Heart left ventricle (tissue), 16 donors: ENCODE results near the gene NPTX1. TPM values are rescaled to one million over a fixed set of nuclear protein-coding genes. Genes with fewer than 3 reads are reported as not detected.

Experiments
- ATAC-seq, 4 donors: fragments of 200-7000 bp; cut with Tn5 transposase; one replicate each; pipeline ENCODE4 v1.9.1; 2020 to 2022; ENCODE audit warnings: moderate library complexity in 4 of 4, mild to moderate bottlenecking in 3 of 4, moderate number of reproducible peaks in 1 of 4
- DNase-seq, 5 donors: peaks; one replicate each; pipeline ENCODE4 v3.0.0-alpha.2; 2020
- H3K27ac ChIP-seq, 12 donors: fragments of 200-600 bp; sonication (generic) in 4 of 12; one replicate each; pipeline versions ENCODE4 v1.5.0 to v1.8.0; 2016 to 2022; ENCODE audit warnings: mild to moderate bottlenecking in 2 of 12
- H3K27me3 ChIP-seq, 9 donors: fragments of 200-600 bp; sonication (generic) in 2 of 9; one replicate each; pipeline versions ENCODE4 v1.5.1 to v1.8.0; 2016 to 2022; ENCODE audit warnings: mild to moderate bottlenecking in 3 of 9
- H3K36me3 ChIP-seq, 9 donors: fragments of 200-600 bp; sonication (generic) in 2 of 9; one replicate each; pipeline versions ENCODE4 v1.5.0 to v1.8.0; 2018 to 2022; ENCODE audit warnings: mild to moderate bottlenecking in 2 of 9
- H3K4me1 ChIP-seq, 12 donors: fragments of 200-600 bp; sonication (generic) in 4 of 12; one replicate each; pipeline versions ENCODE4 v1.5.0 to v1.8.0; 2016 to 2022; ENCODE audit warnings: mild to moderate bottlenecking in 3 of 12
- H3K4me3 ChIP-seq, 12 donors: fragments of 200-600 bp; sonication (generic) in 4 of 12; one replicate each; pipeline versions ENCODE4 v1.5.0 to v1.8.0; 2017 to 2022; ENCODE audit warnings: mild to moderate bottlenecking in 9 of 12, moderate library complexity in 4 of 12
- H3K9me3 ChIP-seq, 12 donors: fragments of 200-600 bp; sonication (generic) in 4 of 12; one replicate each; pipeline versions ENCODE4 v1.5.0 to v1.8.0; 2016 to 2022; ENCODE audit warnings: mild to moderate bottlenecking in 1 of 12
- POLR2A ChIP-seq, 2 donors: fragments of 450-650 bp; IDR thresholded peaks; one replicate each; pipeline ENCODE4 v1.6.1; 2017; ENCODE audit warnings: antibody characterized with exemption in 2 of 2, mild to moderate bottlenecking in 2 of 2, moderate library complexity in 2 of 2
- WGBS, 4 donors: extraction: QIAGEN DNeasy Blood & Tissue Kit in 2 of 4; methylation state at CpG; one replicate each; pipeline versions ENCODE4 v1.1.5 to v1.1.7; 2013 to 2018; 5-methylcytosine and 5-hydroxymethylcytosine counted together
- intact Hi-C, 10 donors: fragments of 100-400 bp; cut with DNase I; formaldehyde crosslinking; loops; one replicate each; pipeline versions ENCODE4 v1.11.1 to v1.14.2; 2022
- polyA plus RNA-seq, 2 donors: library from polyadenylated mRNA; stranded (reverse); fragments of 200-250 nt; gene quantifications; one replicate each; pipeline ENCODE4 v1.2.3, GENCODE V29; 2013
- total RNA-seq, 9 donors: library from RNA; depleted of rRNA in 2 of 9; stranded (reverse); fragments of >200 nt in 2 of 9; fragmentation: NEBNext Ultra II Directional in 3 of 9; extraction: Animal tissue kit (Norgen Biotek cat#: 25700) in 3 of 9; gene quantifications; one replicate each; pipeline versions ENCODE4 v1.1.0 to v1.2.4, GENCODE V29; 2016 to 2023
- TF ChIP-seq, protein P1 (sequence below), 12 donors: fragments of 200-600 bp; sonication (generic) in 4 of 12; IDR thresholded peaks; one replicate each; pipeline versions ENCODE4 v1.5.0 to v1.8.0; 2018 to 2022; ENCODE audit warnings: antibody characterized with exemption in 12 of 12, mild to moderate bottlenecking in 5 of 12
- donor health status: ischemic (EF 13 %, LVEDD 7.1; RV severe dilation, severe dysfunction).
- donor health status: healthy with polysubstance abuse.
- donor health status: DM: no; HTN: yes; CAD: no.
- donor health status: DM: no; HTN: no; CAD: no.
- donor health status: ischemic (EF 25% LVEDD 6.9; RV normal size, moderate dysfunction).
- donor health status: ischemic (EF 25% LVEDD 5.7; RV mildly dilated, moderate dysfunction).
- donor health status: healthy.
- donor health status: DM: yes; HTN: yes; CAD: no.
- donor health status: ischemic (EF 35%, LVEDD 5.7; RV mildly dilated, moderate dysfunction).
- donor health status: nonischemic (EF 11% LVEDD 7.7; RV severe dilation, severe dysfunction).
- donor health status: DM: yes; HTN: yes; CAD: no.
- donor health status: PGD.
- donor health status: ischemic (EF 29% LVEDD 5.4; RV normal size, mild dysfunction).
- donor health status: nonischemic (EF 23%, LVEDD 6.1; RV moderate dilation, normal function).

Gene NPTX1
- total and polyA plus RNA-seq, 11 donors = 0.01 to 0.58 (median 0.09) TPM; not detected in 7

DNA sequence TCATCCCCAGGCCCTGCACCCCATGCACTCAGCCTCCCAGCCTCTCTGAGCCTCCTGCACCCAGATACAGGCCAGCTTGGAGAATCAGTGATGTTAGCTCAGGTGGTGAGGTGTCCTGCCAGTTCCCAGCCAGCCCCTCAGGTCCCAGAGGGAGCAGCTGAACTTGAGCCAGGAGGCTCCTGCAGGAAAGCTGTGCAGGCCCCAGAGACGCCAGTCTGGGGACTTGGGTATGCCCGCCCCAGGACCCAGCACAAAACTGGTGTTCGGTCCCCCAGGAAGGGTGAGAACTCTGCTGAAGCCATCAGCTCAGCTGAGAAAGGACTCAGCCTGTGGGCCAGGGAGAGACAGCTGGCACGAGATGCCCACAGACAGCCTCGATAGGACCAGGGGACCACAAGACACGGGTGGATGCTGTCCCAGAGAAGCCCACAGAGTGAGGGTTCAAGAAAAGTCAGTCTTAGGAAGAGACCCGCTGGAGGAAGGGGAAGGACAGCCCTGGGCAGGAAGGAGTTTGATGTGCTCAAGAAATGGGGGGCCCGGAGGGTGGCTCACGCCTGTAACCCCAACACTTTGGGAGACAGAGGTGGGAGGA is 50.5 kb downstream of the NPTX1 start:
- intact Hi-C loops = loop anchor here (2.0 to 10.0 kb wide), 13 partner anchors 126 to 679 kb away; no protein-coding TSS in a partner anchor
- DNase-seq = no peak
- no peak for ATAC-seq

DNA sequence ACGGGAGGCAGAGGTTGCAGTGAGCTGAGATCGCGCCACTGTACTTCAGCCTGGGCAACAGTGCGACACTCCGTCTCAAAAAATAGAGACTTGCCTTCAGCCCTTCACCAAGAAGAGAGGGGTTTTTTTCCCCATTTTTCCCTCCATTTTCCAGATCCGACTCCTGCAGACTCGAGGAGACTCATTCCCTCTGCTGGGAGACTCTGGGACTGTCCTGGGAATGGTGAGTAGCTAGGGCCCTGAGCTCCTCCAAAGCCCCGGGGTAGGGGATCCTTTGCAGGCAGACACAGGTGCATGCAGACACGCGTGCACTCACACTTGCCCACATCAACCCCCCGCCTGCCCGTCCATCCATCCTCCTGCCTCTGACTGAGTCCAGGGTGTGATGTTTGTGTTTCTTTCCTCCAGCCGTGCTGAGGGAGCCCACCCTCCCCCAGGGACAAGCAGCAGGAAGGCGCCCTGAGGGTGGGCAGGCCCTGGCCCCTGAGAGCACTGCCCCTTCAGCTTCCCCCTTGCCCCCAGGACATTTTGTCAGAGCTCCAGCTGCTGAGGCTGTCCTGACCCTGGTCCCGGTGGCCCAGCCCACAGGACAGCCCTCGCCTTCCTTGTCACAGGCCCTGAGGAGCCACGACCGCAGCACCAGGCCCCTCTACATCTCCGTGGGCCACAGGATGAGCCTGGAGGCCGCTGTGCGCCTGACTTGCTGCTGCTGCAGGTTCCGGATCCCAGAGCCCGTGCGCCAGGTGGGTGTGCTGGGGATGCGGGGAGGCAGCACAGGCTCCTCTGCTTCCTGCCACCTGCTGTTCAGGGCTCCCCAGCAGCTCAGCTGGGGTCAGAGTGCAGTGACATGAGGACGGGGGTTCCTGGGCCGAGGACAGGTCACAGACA is 51.3 kb downstream of the NPTX1 start:
- intact Hi-C loops = loop anchor here in 9 of 10 donors (2.0 to 10.0 kb wide), 12 partner anchors 127 to 680 kb away; no protein-coding TSS in a partner anchor
- no peak overlapping the region for H3K27ac ChIP-seq
- no peaks in the 10 kb centered on the region for H3K9me3 ChIP-seq
- H3K4me1 ChIP-seq = peaks cover 0 to 20% (median 4%) of the 10 kb centered on the region in 12 donors
- WGBS, 4 donors = 77 to 83% (median 81%) methylated on average over 24 to 27 of the region's 27 CpGs
- DNase-seq (no peak), ATAC-seq (no peak)
- no peaks in the 10 kb centered on the region for H3K27me3 ChIP-seq
- H3K4me3 ChIP-seq = no peak overlapping the region
- no peak for TF ChIP-seq POLR2A (IDR thresholded peaks at IDR 0.05)
- TF ChIP-seq, protein P1, sequence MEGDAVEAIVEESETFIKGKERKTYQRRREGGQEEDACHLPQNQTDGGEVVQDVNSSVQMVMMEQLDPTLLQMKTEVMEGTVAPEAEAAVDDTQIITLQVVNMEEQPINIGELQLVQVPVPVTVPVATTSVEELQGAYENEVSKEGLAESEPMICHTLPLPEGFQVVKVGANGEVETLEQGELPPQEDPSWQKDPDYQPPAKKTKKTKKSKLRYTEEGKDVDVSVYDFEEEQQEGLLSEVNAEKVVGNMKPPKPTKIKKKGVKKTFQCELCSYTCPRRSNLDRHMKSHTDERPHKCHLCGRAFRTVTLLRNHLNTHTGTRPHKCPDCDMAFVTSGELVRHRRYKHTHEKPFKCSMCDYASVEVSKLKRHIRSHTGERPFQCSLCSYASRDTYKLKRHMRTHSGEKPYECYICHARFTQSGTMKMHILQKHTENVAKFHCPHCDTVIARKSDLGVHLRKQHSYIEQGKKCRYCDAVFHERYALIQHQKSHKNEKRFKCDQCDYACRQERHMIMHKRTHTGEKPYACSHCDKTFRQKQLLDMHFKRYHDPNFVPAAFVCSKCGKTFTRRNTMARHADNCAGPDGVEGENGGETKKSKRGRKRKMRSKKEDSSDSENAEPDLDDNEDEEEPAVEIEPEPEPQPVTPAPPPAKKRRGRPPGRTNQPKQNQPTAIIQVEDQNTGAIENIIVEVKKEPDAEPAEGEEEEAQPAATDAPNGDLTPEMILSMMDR (IDR thresholded peaks at IDR 0.05) = no peak
- peaks cover 0 to 21% (median under 1%) of the 10 kb centered on the region in 9 donors for H3K36me3 ChIP-seq

More for the DNA sequence above, 50.5 kb downstream of the NPTX1 start:
- Histone ChIP-seq H3K36me3 (peaks cover 0 to 18% (median 0%) of the 10 kb centered on the region in 9 donors), H3K27me3 (no peaks in the 10 kb centered on the region), H3K27ac (no peak overlapping the region), H3K9me3 (no peaks in the 10 kb centered on the region), H3K4me3 (no peak overlapping the region), H3K4me1 (peaks cover 0 to 20% (median 4%) of the 10 kb centered on the region in 12 donors)
- no peak for TF ChIP-seq POLR2A (IDR thresholded peaks at IDR 0.05)
- TF ChIP-seq, protein P1 (IDR thresholded peaks at IDR 0.05) = no peak
- WGBS, 4 donors = 85 to 88% (median 87%) methylated on average over 8 to 9 of the region's 9 CpGs

- intact Hi-C loops = loop anchor here in 6 of 10 donors (2.0 to 10.0 kb wide), 7 partner anchors 151 to 681 kb away; no protein-coding TSS in a partner anchor
- 87 to 90% (median 88%) methylated on average over 8 of the region's 8 CpGs for WGBS, 4 donors
- no peak overlapping the region for H3K4me3 ChIP-seq
- H3K36me3 ChIP-seq = peaks cover 0 to 22% (median 4%) of the 10 kb centered on the region in 9 donors
- no peak for ATAC-seq
- H3K4me1 ChIP-seq = peaks cover 0 to 20% (median 4%) of the 10 kb centered on the region in 12 donors
- no peak for DNase-seq
- H3K9me3 ChIP-seq = no peaks in the 10 kb centered on the region
- TF ChIP-seq, protein P1 (IDR thresholded peaks at IDR 0.05) = no peak
- TF ChIP-seq POLR2A (IDR thresholded peaks at IDR 0.05) = no peak
- no peaks in the 10 kb centered on the region for H3K27me3 ChIP-seq
- H3K27ac ChIP-seq = no peak overlapping the region
Measured at GRCh38 chr17:80424261-80424660, 52.1 kb downstream of the NPTX1 start.
